Fibroblast of skin of right quadriceps (primary cell): Measurements from ENCODE around the gene SYNCRIP.
"Not testable (repeated sequence)": the region's sequence is repeated elsewhere in the genome, so short reads cannot be mapped to it uniquely, and the experiment has no call there.

Experiments used
- DNase-seq: peaks from one replicate; pipeline ENCODE4 v3.0.0-alpha.2; 2013

Gene SYNCRIP

GRCh38 chr6:85593438-85594196, 49.1 kb downstream of the SYNCRIP start, which contains the start of gene SNX14:
SNX14 (minus strand) TSS chr6:85593858; CDS start chr6:85593718, 140 bp downstream.
- DNase-seq = peak; percentile 92

GRCh38 chr6:85592033-85592432, 50.7 kb downstream of the SYNCRIP start:
- DNase-seq = no peak

DNA sequence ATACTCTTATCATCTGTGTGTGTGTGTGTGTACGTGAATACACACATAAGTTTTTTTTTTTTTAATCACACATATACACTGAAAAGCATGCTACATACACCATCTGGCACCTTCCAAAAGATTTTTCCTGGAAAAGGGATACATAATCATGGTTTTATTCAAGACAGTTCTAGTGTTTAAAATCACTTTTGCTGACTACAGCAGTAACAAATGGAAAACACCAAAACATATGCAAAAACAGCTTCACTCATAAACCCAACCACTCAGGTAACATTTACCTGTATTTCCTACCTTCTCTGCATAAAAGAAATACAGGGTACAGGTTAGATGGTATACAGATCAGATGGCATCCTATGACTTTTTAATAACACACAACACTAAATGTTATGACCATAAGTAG, 51.5 kb downstream of the SYNCRIP start:
- no peak for DNase-seq

GRCh38 chr6:85585741-85586140, 56.9 kb downstream of the SYNCRIP start:
- DNase-seq = no peak

DNA sequence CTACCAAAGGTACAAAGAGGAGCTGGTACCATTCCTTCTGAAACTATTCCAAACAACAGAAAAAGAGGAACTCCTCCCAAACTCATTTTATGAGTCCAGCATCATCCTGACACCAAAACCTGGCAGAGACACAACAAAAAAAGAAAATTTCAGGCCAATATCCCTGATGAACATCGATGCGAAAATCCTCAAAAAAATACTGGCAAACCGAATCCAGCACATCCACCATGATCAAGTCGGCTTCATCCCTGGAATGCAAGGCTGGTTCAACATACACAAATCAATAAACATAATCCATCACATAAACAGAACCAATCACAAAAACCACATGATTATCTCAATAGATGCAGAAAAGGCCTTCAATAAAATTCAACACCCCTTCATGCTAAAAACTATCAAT, 59.9 kb downstream of the SYNCRIP start:
- not testable (repeated sequence) for DNase-seq

DNA sequence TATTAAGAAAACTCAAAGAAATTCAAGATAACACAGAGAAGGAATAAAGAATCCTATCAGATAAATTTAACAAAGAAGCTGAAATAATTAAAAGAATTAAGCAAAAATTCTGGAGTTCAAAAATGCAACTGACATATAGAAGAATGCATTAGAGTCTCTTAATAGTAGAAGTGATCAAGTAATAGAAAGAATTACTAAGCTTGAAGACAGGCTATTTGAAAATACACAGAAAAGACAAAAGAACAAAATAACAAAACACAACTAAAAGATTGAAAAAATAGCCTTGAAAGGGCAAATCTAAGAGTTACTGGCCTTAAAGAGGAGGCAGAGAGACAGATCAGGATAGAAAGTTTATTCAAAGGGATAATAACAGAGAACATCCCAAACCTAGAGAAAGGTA, 61.1 kb downstream of the SYNCRIP start:
- no peak for DNase-seq

- peak; percentile 29 for DNase-seq
These were observed 61.8 kb downstream of the SYNCRIP start for GRCh38 chr6:85580878-85581267.

DNA sequence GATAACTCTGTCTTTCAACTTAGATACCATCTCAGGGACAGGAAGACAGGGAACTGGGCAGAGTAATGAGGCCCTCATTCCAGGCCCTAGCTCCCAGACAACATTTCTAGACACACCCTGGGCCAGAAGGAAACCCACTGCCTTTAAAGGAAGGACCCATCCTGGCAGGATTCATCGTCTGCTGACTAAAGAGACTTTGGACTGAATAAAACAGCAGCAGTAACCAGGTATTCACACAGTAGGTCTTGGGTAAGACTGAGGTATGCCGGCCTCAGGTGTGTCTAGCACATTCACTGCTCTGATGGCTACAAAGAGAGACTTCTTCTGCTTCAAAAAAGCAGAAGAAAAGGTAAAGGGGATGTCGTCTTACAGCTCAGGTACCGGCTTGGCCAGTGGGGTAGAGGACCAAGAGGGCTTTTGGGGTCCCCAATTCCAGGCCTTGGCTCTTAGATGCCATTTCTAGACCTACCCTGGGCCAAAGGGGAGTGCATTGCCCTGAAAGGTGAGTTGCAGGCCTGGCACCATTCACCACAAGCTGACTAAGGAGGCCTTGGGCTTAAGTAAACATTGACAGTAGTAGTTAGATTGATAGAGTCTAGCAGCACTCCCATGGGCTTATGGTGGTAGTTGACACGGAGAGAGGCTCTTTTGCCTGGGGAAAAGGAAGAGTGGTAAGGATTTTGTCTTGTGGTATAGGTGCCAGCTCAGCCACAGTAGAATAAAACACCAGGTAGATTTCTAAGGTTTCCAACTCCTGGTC, 62.4 kb downstream of the SYNCRIP start:
- DNase-seq = no peak

GRCh38 chr6:85579581-85579980, 63.1 kb downstream of the SYNCRIP start:
- no peak for DNase-seq

GRCh38 chr6:85576476-85576875, 66.2 kb downstream of the SYNCRIP start:
- peak; percentile 18 for DNase-seq

DNA sequence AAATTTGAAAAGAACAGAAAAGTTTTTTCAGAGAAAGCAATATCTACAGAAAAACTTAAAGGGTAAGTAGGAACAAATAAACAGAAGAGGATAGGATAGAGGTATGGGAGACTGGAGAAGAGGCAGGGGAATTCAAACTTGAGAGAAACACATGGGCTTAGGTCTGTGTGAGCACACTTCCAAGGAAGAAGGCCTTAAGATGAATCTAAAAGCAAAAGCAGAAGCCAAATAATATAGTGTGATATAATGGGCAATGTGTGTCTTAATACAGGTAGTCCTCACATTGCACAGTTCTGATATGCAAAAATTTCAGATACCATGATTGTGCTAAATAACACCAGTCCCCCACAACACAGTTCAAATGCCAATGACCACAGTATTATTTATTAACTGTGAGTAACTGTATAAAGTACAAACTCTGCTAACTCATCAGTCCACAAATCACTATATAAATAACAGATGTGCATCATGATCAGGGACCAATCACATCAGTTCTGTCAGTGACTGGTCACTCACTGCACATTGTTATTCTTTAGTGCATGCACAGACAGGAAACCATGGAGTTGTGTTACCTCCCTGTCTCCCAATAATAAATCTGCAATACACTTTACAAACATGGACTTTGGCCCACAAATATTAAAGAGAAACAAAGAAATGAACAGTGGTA, 67.6 kb downstream of the SYNCRIP start:
- DNase-seq = peak; percentile 74

GRCh38 chr6:85569323-85569722, 73.4 kb downstream of the SYNCRIP start:
- DNase-seq = peak; percentile 32

GRCh38 chr6:85568411-85568810, 74.3 kb downstream of the SYNCRIP start:
- DNase-seq = no peak

DNA sequence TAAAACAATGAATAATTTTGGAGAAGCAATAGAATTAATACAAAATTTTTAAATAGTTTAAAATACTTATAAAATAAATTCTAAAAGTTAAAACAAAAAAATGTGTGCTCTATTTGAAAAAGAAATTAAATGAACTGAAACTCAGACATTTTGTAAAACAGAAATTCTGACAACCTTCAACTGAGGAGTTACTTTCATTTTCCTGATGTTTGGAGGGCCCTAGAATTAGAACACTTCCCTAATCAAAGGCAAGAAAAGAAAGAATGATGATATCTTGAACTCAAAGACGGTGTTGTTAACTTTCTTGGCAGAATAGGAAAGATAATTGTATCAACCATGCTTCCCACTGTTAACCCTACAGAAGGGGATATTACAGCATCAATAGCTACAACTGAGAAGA, 77.0 kb downstream of the SYNCRIP start:
- DNase-seq = no peak

GRCh38 chr6:85564223-85564622, 78.5 kb downstream of the SYNCRIP start:
- not testable (repeated sequence) for DNase-seq
